ENCODE measurements around the gene ZNF497.
"Not testable (repeated sequence)": the region's sequence is repeated elsewhere in the genome, so short reads cannot be mapped to it uniquely, and the experiment has no call there.

ZNF497 gene

GRCh38 chr19:58362272-58362994 is at the start of gene ZNF497:
Gene ZNF497, minus strand, starts transcription at chr19:58362751. Its CDS starts 5,116 bp downstream, at chr19:58357635.
- peak; percentile 93 for DNase-seq (ENCODE audit: low read depth in 2 of 2)

GRCh38 chr19:58409010-58409790 is 46.6 kb upstream of the ZNF497 start:
- DNase-seq (ENCODE audit: low read depth in 2 of 2): no peak

DNA sequence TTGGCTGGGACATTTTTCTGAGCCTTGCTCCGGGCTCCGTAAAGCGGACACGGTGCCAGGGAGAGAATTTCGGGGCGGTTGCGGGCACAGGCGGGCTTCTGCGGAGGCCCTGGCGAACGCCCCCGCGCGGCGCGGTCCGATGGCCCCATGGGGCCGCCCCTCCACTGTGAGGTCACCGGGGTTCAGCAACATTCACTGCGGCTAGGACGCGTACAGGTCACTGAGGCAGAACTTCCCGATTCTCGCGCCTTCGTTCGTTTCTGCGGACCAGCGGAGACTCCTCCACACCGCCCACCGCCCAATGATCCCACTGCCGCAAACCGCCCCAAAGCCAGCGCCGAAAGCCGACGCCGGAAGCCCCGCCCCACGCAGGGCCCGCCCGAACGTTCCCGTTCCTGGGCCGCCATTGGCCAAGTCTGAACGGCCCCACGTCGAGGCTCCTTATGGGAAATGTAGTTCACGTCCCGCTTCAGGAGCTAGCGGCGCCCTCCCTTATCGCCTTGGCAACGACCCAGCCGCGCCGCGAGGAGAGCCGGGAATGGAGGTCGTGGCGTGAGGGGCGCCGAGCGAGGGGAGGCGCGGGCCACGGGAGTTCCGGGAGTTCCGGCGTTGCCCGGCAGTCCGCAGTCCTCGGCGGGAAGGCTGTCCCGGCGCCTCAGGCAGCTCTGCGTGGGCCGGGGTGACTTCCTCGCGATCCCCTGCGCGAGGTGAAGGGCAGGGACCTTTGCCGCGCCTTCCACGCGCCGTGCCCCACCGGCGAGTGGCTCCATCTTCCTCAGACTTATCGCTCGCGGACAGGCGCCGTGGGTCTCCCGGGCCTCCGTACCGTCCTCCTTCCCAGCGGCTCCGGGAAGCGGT is 45.8 kb upstream of the ZNF497 start, which contains the start of gene ZNF584:
ZNF584 (plus strand) TSS at position 498 of the 858 bp plus-strand sequence. CDS start 499 bp downstream, outside the sequence.
- peak; percentile 82 to 92 for DNase-seq (ENCODE audit: low read depth in 2 of 2)

GRCh38 chr19:58407658-58408151 is 45.2 kb upstream of the ZNF497 start:
- no peak for DNase-seq (ENCODE audit: low read depth in 2 of 2)

- no peak for DNase-seq (ENCODE audit: low read depth in 2 of 2)
These were observed 44.5 kb upstream of the ZNF497 start for GRCh38 chr19:58406818-58407657.

DNA sequence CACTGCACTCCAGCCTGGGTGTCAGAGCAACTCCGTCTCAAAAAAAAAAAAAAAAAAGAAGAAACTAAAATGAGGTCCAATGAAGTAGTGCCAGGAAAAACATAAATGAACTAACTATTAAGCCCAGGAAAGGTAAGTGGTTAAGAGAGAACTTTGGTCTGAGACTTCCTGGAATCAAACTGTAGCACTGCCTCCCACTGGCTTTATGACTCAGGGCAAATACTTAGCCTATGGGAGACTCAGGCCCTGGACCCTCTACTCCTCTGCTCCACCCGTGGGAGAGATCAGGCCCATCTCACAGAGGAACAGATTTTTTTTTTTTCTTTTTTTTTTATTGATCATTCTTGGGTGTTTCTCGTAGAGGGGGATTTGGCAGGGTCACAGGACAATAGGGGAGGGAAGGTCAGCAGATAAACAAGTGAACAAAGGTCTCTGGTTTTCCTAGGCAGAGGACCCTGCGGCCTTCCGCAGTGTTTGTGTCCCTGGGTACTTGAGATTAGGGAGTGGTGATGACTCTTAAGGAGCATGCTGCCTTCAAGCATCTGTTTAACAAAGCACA is 41.4 kb upstream of the ZNF497 start:
- not testable (repeated sequence) for DNase-seq (ENCODE audit: low read depth in 2 of 2)

DNA sequence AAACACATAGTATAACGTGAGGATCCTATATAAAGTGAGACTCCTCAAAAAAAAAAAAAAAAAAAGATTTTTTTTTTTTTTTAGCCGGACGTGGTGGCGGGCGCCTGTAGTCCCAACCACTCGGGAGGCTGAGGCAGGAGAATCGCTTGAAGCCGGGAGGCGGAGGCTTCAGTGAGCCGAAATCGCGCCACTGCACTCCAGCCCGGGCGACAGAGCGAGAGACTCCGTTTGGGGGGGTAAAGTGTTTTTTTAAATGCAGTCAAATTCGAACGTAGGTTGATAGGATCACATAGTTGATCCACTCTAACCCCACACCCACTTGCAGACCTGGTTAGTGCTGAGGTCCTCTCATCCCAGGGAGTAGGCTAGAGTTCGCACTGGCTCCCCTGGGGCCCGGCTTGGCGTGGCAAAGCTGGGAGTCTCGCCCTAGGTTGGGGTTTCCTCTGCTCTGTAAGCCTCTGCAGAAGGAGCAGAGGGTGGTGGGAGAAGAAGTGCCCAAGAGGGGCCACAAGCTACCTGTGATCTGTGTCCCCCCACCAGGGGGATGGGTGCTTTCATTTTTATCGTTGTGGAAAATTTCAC is 39.4 kb upstream of the ZNF497 start:
- no peak for DNase-seq (ENCODE audit: low read depth in 2 of 2)

DNA sequence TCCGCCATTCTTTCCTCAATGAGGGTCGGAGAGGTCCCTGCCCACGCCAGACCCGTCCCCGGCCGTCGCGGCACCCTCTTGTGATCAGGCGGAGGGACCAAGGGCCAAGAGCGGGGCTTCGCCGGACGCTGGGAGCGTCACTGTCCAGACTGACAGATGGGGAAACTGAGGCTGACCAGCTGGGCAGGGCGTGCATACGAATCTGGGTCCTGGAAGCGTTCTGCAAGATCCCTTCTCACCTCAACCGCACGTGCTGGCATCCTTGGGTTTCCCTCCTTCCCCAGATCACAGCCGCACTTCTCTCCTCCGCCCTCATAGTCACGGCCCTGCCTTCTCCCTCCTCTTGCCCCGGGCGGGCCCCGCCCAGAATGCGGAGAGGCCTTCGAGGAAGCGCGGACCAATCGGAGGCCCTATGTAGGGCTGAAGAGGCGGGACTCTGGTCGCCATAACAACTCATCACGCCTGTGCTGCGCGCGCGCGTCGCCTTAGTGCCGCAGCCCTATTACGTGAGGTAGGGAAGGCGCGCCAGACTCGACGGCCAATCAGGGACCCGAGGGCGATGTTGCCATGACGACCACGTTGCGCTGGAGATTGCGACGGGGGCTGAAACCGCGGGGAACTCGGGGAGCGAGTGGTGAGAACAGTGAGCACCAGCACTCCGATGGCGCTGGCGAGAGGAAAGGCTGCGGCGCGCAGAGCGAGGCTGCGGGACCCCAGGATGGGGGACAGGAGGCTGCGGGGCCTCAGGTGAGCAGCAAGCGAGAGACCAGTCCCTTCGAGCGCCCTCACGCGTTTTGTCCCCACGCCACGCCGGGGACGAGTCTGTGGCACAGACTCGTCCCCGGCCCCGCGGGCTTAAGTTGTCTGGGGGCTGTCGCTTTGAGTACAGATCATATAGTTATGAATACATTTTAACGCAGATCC is 38.6 kb upstream of the ZNF497 start:
- DNase-seq (ENCODE audit: low read depth in 2 of 2): peak; percentile 95 to 99

DNA sequence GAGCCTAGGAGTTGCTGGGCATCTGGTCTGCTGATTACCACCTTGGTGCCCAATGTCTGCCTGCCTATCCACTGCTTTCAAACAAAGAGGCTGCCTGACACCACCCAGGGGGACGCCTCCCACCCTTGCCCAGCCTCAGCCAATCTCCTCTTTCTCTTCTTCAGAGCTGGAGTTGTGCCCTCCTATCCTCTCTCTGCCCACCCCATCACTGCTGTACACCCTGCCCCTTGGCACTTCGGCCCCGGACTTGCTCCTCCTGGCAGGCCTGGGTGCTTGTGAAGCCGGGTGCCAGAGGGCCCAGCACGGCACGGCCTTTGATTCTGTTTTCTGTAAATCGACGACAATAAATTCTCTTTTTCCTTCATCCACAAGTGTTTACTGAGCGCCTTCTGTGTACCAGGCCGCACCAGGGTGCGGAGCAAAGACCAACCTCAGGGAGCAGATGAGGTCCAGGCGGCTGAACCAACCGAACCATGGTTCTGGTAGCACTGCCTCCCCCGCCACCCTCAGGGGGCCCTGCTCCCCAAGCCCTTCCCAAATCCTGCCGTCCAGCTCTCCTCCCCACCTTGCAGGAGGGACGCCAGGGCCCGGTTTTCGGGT is 37.9 kb upstream of the ZNF497 start:
- DNase-seq (ENCODE audit: low read depth in 2 of 2): no peak

DNA sequence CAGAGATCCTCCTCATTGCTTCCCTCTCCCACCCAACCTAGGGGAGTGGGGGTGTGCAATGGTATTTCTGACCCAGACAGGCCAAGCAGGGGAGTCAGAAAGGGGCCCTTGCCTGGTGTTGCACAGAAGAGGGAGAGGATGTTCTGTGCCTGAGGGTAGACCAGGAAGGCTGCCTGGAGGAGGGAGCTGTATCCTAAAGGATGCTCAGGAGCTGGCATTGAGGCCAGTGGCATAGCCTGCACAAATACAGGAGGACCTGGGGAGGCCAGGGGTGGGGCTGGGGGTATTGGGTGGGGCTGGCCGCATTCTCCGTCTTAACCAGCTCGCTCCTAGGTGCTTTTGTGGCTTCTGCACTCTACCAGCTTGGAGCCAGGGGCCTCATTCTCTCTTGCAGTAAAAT is 37.4 kb upstream of the ZNF497 start:
- no peak for DNase-seq (ENCODE audit: low read depth in 2 of 2)

- DNase-seq (ENCODE audit: low read depth in 2 of 2): no peak
These were observed 36.0 kb upstream of the ZNF497 start for GRCh38 chr19:58398545-58398944.

DNA sequence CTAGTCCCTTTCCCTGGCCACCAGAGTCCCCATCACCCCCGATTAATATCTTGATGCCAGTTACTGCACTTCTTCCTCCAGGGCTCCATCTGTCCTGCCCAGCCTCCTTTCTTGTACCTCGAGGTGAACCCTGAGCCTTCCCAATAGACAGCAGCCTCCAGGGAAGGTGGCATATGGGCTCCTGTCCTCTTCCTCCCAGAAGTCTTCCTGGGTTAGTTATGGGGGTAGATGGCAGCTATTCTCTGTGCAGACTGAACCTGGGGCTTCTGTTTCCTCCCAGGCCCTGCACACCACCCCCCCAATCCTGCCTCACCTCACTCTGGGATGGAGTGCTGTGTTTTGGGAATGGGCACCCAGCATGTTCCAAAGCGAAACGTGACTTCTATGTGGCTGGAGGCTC is 35.5 kb upstream of the ZNF497 start:
- no peak for DNase-seq (ENCODE audit: low read depth in 2 of 2)

DNA sequence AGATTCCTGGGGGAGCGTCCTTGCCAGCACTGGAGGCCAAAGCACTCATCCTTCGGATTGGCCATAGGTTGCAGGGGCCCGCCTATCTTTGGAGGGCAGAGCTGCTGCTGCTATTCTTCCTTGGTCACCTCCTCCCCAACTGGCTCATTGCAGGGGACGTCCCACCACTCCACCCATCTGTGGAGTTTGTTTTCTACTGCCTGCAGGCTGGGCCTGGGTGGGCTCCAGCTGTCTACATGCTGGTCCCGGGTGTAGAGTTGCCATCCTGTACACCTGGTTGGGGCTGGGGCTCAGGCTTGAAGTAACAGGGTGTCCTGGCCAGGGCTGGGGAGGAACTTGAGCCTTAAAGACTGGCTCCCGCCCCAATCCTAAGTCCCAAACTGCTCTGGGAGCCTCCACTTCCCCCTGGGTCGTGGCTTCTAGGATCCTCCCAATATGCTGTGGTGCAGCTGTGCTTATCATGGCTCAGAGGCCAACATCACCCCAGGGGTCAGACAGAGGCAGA is 35.0 kb upstream of the ZNF497 start:
- no peak for DNase-seq (ENCODE audit: low read depth in 2 of 2)

- no peak for DNase-seq (ENCODE audit: low read depth in 2 of 2)
These were observed 34.4 kb upstream of the ZNF497 start for GRCh38 chr19:58396691-58397532.

DNA sequence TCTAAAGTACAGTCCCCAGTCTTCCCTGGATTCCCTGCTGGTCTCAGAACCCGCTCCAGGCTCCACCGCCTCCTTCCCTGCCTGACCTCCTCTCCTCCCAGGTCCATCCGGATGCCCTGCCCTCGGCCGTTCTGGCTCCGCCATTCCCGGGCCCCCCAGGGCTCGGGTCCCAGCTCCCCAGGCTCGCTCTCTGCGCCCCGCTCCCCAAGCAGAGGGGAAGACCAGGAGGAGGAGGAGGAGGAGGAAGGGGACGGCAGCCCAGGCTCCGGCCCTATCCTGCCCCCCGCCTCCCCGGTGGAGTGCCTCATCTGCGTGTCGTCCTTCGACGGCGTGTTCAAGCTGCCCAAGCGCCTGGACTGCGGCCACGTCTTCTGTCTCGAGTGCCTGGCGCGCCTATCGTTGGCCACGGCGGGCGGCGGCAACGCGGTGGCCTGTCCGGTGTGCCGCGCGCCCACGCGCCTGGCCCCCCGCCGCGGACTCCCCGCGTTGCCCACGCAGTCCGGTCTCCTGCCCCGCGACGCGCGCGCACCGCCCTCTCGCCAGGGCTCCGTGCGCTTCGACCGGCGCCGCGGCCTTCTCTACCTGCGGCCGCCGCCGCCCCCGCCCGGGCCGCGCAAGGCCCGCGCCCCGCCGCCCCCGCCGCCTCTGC is 33.6 kb upstream of the ZNF497 start:
- DNase-seq (ENCODE audit: low read depth in 2 of 2): no peak

GRCh38 chr19:58395220-58395978 is 32.8 kb upstream of the ZNF497 start, which contains the start of gene RNF225:
Gene RNF225, plus strand, starts transcription at chr19:58395656. Its CDS starts 434 bp downstream, at chr19:58396090.
- DNase-seq (ENCODE audit: low read depth in 2 of 2): no peak

All from stimulated activated CD4-positive, alpha-beta T cell treated with anti-CD3 and anti-CD28 coated beads, Interleukin-1b, Interleukin-23, amount 100 ng/mL, for 1 hour (primary cell).